Measurements from ENCODE around the gene PTPRR. TPM values are rescaled to one million over a fixed set of nuclear protein-coding genes. Genes with fewer than 3 reads are reported as not detected.

PTPRR gene
- total and polyA plus RNA-seq, 12 donors: 0.20 to 1.7 (median 0.74) TPM

GRCh38 chr12:70950451-70950850 is 29.9 kb upstream of the PTPRR start:
- H3K27ac ChIP-seq: no peak overlapping the region
- H3K9me3 ChIP-seq: peaks cover 0 to 7% (median 0%) of the 10 kb centered on the region in 11 donors
- intact Hi-C loops (cut with DNase I): no loop called here
- DNase-seq (no peak), ATAC-seq (no peak)
- H3K4me1 ChIP-seq: no peaks in the 10 kb centered on the region
- WGBS, 2 donors: 79 to 86% methylated on average over 2 of the region's 2 CpGs
- no peaks in the 10 kb centered on the region for H3K27me3 ChIP-seq
- no peak overlapping the region for H3K4me3 ChIP-seq
- no peaks in the 10 kb centered on the region for H3K36me3 ChIP-seq
- TF ChIP-seq CTCF (IDR thresholded peaks at IDR 0.05): no peak

GRCh38 chr12:70948976-70949336 is 28.4 kb upstream of the PTPRR start:
- intact Hi-C loops (cut with DNase I): loop anchor here in 1 of 10 donors (10.0 kb wide), 1 partner anchor 446 kb away; no protein-coding TSS in a partner anchor
- no peaks in the 10 kb centered on the region for H3K36me3 ChIP-seq
- peaks cover 0 to 14% (median 0%) of the 10 kb centered on the region in 11 donors for H3K9me3 ChIP-seq
- ATAC-seq: peak in 7 of 8 donors; percentile 77 to 96 (median 91)
- TF ChIP-seq CTCF (IDR thresholded peaks at IDR 0.05): peak in 4 of 9 donors; percentile 9 to 42 (median 38)
- DNase-seq: peak in 1 of 2 donors; percentile 33
- no peaks in the 10 kb centered on the region for H3K4me1 ChIP-seq
- H3K27me3 ChIP-seq: no peaks in the 10 kb centered on the region
- no peak overlapping the region for H3K27ac ChIP-seq
- H3K4me3 ChIP-seq: no peak overlapping the region

- Histone ChIP-seq H3K36me3 (no peaks in the 10 kb centered on the region), H3K27me3 (no peaks in the 10 kb centered on the region), H3K9me3 (peaks cover 0 to 14% (median 0%) of the 10 kb centered on the region in 11 donors), H3K27ac (no peak overlapping the region), H3K4me3 (no peak overlapping the region), H3K4me1 (no peaks in the 10 kb centered on the region)
- DNase-seq (no peak), ATAC-seq (peak in 3 of 8 donors; percentile 6 to 27 (median 16))
- no peak for TF ChIP-seq CTCF (IDR thresholded peaks at IDR 0.05)
- WGBS, 2 donors: 52 to 62% methylated on average over 6 of the region's 6 CpGs
- intact Hi-C loops (cut with DNase I): loop anchor here in 1 of 10 donors (10.0 kb wide), 1 partner anchor 446 kb away; no protein-coding TSS in a partner anchor
Observed at GRCh38 chr12:70948236-70948975, 27.9 kb upstream of the PTPRR start.

GRCh38 chr12:70936203-70936813 is 15.8 kb upstream of the PTPRR start:
- WGBS, 2 donors: 34 to 40% methylated on average over 3 of the region's 3 CpGs
- ATAC-seq (no peak), DNase-seq (no peak)
- Histone ChIP-seq H3K27ac (no peak overlapping the region), H3K36me3 (no peaks in the 10 kb centered on the region), H3K4me3 (no peak overlapping the region), H3K4me1 (no peaks in the 10 kb centered on the region), H3K9me3 (peaks cover 0 to 2% (median 0%) of the 10 kb centered on the region in 11 donors), H3K27me3 (peaks cover 0 to 25% (median 10%) of the 10 kb centered on the region in 7 donors)
- intact Hi-C loops (cut with DNase I): no loop called here
- TF ChIP-seq CTCF (IDR thresholded peaks at IDR 0.05): no peak

Measured in heart right ventricle (tissue), 16 donors.